DOHH2 (cell line): ENCODE results near the gene NDUFS1.

Experiments used
- H3F3A ChIP-seq: fragments of 200-600 bp; sonication (generic), shearing (Covaris generic); 2 replicates; pipeline ENCODE4 v1.6.0; 2016; ENCODE audit warnings: antibody characterized with exemption, mild to moderate bottlenecking; ENCODE audit not compliant: control insufficient read depth, insufficient read depth
- H3K27ac ChIP-seq: fragments of 200-600 bp; sonication (generic); 2 replicates; pipeline ENCODE4 v1.5.1; 2014; ENCODE audit warnings: low read depth, mild to moderate bottlenecking, low read length, moderate library complexity
- H3K27me3 ChIP-seq: fragments of 200-600 bp; sonication (generic); 2 replicates; pipeline ENCODE4 v1.6.1; 2014; ENCODE audit warnings: mild to moderate bottlenecking, low read length, mixed read lengths; ENCODE audit not compliant: control insufficient read depth
- H3K36me3 ChIP-seq: fragments of 200-600 bp; sonication (generic); 2 replicates; pipeline ENCODE4 v1.6.1; 2014; ENCODE audit warnings: mild to moderate bottlenecking, low read length, moderate library complexity, mixed read lengths; ENCODE audit not compliant: control insufficient read depth
- H3K4me1 ChIP-seq: fragments of 200-600 bp; sonication (generic); 2 replicates; pipeline ENCODE4 v1.6.1; 2014; ENCODE audit warnings: mild to moderate bottlenecking, low read length, mixed read lengths; ENCODE audit not compliant: control insufficient read depth
- H3K4me2 ChIP-seq: fragments of 200-600 bp; sonication (generic); 2 replicates; pipeline ENCODE4 v1.6.0; 2014; ENCODE audit warnings: mild to moderate bottlenecking, low read length, moderate library complexity
- H3K4me3 ChIP-seq: fragments of 200-600 bp; sonication (generic); 2 replicates; pipeline ENCODE4 v1.5.1; 2014; ENCODE audit warnings: mild to moderate bottlenecking, low read length, mixed read lengths
- H3K79me2 ChIP-seq: fragments of 200-600 bp; sonication (generic); 2 replicates; pipeline ENCODE4 v1.6.1; 2014; ENCODE audit warnings: mild to moderate bottlenecking, low read length, mixed read lengths; ENCODE audit not compliant: control insufficient read depth
- H3K9me2 ChIP-seq: fragments of 200-600 bp; sonication (generic); replicated peaks from 2 replicates; pipeline ENCODE4 v1.6.1; 2014; ENCODE audit warnings: mild to moderate bottlenecking, low read length, mixed read lengths; ENCODE audit not compliant: control insufficient read depth
- H3K9me3 ChIP-seq: fragments of 200-600 bp; sonication (generic); 2 replicates; pipeline ENCODE4 v1.6.1; 2014; ENCODE audit warnings: antibody characterized with exemption, low read length, mixed read lengths; ENCODE audit not compliant: control insufficient read depth, insufficient read depth
- H4K20me1 ChIP-seq: fragments of 200-600 bp; sonication (generic); 2 replicates; pipeline ENCODE4 v1.6.0; 2014; ENCODE audit warnings: low read depth, mild to moderate bottlenecking, antibody characterized with exemption, low read length, moderate library complexity; ENCODE audit not compliant: control insufficient read depth, insufficient read depth
- EZH2phosphoT487 ChIP-seq: fragments of 200-600 bp; sonication (generic); IDR thresholded peaks from 2 replicates; pipeline ENCODE4 v1.6.1; 2017; ENCODE audit warnings: borderline replicate concordance, mild to moderate bottlenecking, antibody characterized with exemption, low read length, moderate library complexity, mixed read lengths
- TF ChIP-seq, protein P1 (sequence below): fragments of 200-600 bp; sonication (generic); IDR thresholded peaks from one replicate; pipeline ENCODE4 v1.5.1; 2014; ENCODE audit warnings: antibody characterized with exemption, mild to moderate bottlenecking, low read depth, low read length; ENCODE audit not compliant: poor library complexity, severe bottlenecking

The NDUFS1 gene

GRCh38 chr2:206092297-206092696 lies 66.9 kb downstream of the NDUFS1 start:
- H3K79me2 ChIP-seq, result peaks cover 15% of the 10 kb centered on the region
- no peak overlapping the region for H3K27ac ChIP-seq
- H3K36me3 ChIP-seq, result peaks cover 4% of the 10 kb centered on the region; the same call in 1 of the 2 replicates
- no peaks in the 10 kb centered on the region for H4K20me1 ChIP-seq
- TF ChIP-seq, protein P1, sequence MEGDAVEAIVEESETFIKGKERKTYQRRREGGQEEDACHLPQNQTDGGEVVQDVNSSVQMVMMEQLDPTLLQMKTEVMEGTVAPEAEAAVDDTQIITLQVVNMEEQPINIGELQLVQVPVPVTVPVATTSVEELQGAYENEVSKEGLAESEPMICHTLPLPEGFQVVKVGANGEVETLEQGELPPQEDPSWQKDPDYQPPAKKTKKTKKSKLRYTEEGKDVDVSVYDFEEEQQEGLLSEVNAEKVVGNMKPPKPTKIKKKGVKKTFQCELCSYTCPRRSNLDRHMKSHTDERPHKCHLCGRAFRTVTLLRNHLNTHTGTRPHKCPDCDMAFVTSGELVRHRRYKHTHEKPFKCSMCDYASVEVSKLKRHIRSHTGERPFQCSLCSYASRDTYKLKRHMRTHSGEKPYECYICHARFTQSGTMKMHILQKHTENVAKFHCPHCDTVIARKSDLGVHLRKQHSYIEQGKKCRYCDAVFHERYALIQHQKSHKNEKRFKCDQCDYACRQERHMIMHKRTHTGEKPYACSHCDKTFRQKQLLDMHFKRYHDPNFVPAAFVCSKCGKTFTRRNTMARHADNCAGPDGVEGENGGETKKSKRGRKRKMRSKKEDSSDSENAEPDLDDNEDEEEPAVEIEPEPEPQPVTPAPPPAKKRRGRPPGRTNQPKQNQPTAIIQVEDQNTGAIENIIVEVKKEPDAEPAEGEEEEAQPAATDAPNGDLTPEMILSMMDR, result no peak
- no peak for TF ChIP-seq EZH2phosphoT487
- no peaks in the 10 kb centered on the region for H3K27me3 ChIP-seq
- H3K9me2 ChIP-seq, result no peaks in the 10 kb centered on the region
- no peak overlapping the region for H3K4me2 ChIP-seq
- peaks cover 9% of the 10 kb centered on the region for H3K4me1 ChIP-seq
- H3K4me3 ChIP-seq, result no peak overlapping the region
- H3K9me3 ChIP-seq, result no peaks in the 10 kb centered on the region
- no peaks in the 10 kb centered on the region for H3F3A ChIP-seq

- H4K20me1 ChIP-seq, result no peaks in the 10 kb centered on the region
- H3K4me1 ChIP-seq, result peaks cover 20% of the 10 kb centered on the region
- no peaks in the 10 kb centered on the region for H3K27me3 ChIP-seq
- no peak overlapping the region; the same call in 1 of the 2 replicates for H3K4me2 ChIP-seq
- H3K4me3 ChIP-seq, result peak overlapping the region; percentile 95; the same call in 1 of the 2 replicates
- H3K27ac ChIP-seq, result no peak overlapping the region
- no peaks in the 10 kb centered on the region for H3K9me2 ChIP-seq
- TF ChIP-seq, protein P1, result no peak
- TF ChIP-seq EZH2phosphoT487, result no peak
- peaks cover 48% of the 10 kb centered on the region for H3K79me2 ChIP-seq
- H3K9me3 ChIP-seq, result no peaks in the 10 kb centered on the region
- H3F3A ChIP-seq, result 0 out of 2 replicates have a peak, but pooled peaks cover 2% of the 10 kb centered on the region
- H3K36me3 ChIP-seq, result peaks cover 8% of the 10 kb centered on the region; the same call in 1 of the 2 replicates
Observed at GRCh38 chr2:206088248-206088647, 71.0 kb downstream of the NDUFS1 start.

DNA sequence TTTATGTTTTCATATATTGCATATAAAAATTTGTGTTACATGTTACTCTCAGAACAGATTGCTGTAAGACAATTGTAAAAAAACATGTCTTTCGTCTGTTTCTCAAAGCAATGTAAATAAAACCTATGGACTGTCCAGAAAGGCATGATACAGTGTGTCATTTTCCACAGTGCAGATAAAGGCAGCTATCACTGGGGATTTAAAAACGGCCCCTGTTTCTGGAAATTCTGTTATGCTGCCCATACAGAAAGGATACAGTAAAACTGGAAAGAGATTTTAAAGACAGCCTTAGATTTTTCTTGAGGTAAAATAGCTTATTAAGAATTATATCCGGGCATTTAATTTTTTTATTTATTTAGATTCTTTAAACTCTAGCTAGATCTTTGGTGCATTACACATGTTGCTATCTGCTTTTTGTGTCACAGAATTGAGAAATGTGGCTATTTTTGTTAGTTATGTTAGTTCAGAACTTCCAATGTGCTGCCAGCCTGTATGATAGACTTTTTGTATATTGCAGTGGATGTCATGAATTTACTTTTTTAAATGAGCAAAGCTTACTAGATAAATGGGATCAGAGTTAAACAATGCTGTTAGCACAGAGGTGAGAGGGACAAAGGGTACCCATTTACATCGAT lies 72.4 kb downstream of the NDUFS1 start:
- peaks cover 29% of the 10 kb centered on the region for H3K4me1 ChIP-seq
- no peaks in the 10 kb centered on the region for H3K9me2 ChIP-seq
- H3K27me3 ChIP-seq, result no peaks in the 10 kb centered on the region
- H4K20me1 ChIP-seq, result no peaks in the 10 kb centered on the region
- H3K27ac ChIP-seq, result peak overlapping the region; percentile 91
- 0 out of 2 replicates have a peak, but pooled peaks cover 2% of the 10 kb centered on the region for H3F3A ChIP-seq
- peak overlapping the region; percentile 95 for H3K4me3 ChIP-seq
- H3K79me2 ChIP-seq, result peaks cover 62% of the 10 kb centered on the region
- H3K4me2 ChIP-seq, result peak overlapping the region; percentile 85
- TF ChIP-seq, protein P1, result no peak
- TF ChIP-seq EZH2phosphoT487, result no peak
- H3K9me3 ChIP-seq, result no peaks in the 10 kb centered on the region
- H3K36me3 ChIP-seq, result peaks cover 8% of the 10 kb centered on the region; the same call in 1 of the 2 replicates
